Measurements from ENCODE around the gene JOSD2. TPM values are rescaled to one million over a fixed set of nuclear protein-coding genes. Genes with fewer than 3 reads are reported as not detected.

The JOSD2 gene
- total and polyA plus RNA-seq, 5 donors from 2014 or later: 16.6 to 37.7 (median 25.8) TPM

DNA sequence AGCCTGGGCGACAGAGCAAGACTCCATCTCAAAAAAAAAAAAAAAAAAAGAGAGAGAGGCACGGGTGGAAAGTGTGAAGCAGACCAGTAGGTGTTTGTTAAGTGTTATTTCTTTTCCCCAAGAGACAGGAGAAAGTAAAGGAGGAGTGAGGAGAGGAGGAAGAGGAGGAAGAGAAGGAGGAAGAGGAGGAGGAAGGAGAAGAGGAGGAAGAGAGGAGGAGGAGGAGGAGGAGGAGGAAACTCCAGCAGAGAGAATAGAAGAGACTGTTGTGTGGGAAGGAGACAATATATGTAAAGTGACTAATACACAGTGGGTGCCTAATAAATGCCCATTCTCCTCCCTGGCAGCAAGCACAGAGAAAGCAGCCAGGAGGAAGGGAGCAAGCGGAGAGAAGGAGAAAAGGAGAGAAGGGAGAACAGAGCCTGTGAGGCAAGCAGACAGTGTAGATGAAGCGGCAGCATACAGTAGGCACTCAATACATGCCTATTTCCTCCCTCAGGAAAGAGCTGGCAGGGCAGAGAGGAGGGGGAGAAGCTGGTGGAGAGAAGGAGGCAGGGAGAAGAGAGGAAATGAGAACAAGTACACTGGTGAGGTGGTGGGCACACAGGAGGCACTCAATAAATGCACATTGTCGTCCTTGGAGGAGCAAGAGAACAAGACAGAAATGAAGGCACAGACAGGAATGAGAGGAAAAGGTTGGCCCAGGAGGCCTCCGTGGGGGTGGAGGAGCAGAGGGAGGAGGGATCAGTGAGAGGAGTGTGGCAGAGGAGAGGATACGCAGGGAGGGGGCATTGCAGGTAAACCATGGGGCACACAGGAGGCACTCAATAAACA, 16.6 kb downstream of the JOSD2 start:
- Histone ChIP-seq H3K27ac (ENCODE audit: insufficient read depth, low read length, poor library complexity, severe bottlenecking) (no peak overlapping the region), H3K4me3 (ENCODE audit: low read depth, low read length) (no peak overlapping the region), H3K27me3 (ENCODE audit: control insufficient read depth, insufficient read depth, low read length) (no peaks in the 10 kb centered on the region), H3K36me3 (ENCODE audit: control insufficient read depth, insufficient read depth, low read length) (no peaks in the 10 kb centered on the region), H3K4me1 (ENCODE audit: control insufficient read depth, insufficient read depth, low read length, poor library complexity, severe bottlenecking) (peaks cover 14% of the 10 kb centered on the region), H3K9me3 (ENCODE audit: control insufficient read depth in 2 of 2, low read length in 2 of 2) (no peaks in the 10 kb centered on the region)
- ATAC-seq (ENCODE audit: low read depth in 2 of 2) (no peak), DNase-seq (no peak)
- H3K27ac Mint-ChIP-seq: peak overlapping the region; percentile 35 to 96 (median 51)
- H3K9me3 Mint-ChIP-seq: peaks cover 0 to 2% (median 0%) of the 10 kb centered on the region in 7 donors
- peaks cover 5% of the 10 kb centered on the region for H3K36me3 Mint-ChIP-seq
- H3K4me1 Mint-ChIP-seq: peaks cover 0 to 25% (median 8%) of the 10 kb centered on the region in 4 donors
- no peak overlapping the region for H3K4me3 Mint-ChIP-seq
- no peaks in the 10 kb centered on the region for H3K27me3 Mint-ChIP-seq

DNA sequence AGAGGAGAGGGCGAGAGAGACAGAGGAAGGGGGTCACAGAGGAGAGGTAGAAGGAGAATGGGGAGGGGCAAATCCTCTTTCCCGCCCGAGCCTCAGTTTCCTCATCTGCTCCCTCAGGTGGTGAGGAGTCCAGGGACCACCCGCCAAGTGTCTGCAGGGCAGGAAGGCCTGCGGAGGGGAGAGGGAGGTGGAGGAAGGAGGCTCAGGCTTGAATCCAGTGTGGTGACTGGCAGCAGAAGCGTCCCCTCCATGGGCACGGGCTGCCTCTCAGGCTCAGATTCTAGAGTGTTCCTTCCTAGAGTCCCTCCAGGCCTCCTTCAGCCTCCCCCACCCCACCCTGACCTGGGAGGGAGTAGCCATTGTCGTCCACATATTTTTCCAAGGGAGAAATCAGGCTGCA, 17.8 kb downstream of the JOSD2 start:
- Histone ChIP-seq H3K4me3 (ENCODE audit: low read depth, low read length) (no peak overlapping the region), H3K4me1 (ENCODE audit: control insufficient read depth, insufficient read depth, low read length, poor library complexity, severe bottlenecking) (peaks cover 14% of the 10 kb centered on the region), H3K27ac (ENCODE audit: insufficient read depth, low read length, poor library complexity, severe bottlenecking) (no peak overlapping the region), H3K9me3 (ENCODE audit: control insufficient read depth in 2 of 2, low read length in 2 of 2) (no peaks in the 10 kb centered on the region), H3K27me3 (ENCODE audit: control insufficient read depth, insufficient read depth, low read length) (no peaks in the 10 kb centered on the region), H3K36me3 (ENCODE audit: control insufficient read depth, insufficient read depth, low read length) (no peaks in the 10 kb centered on the region)
- Mint-ChIP-seq H3K27ac (no peak overlapping the region), H3K4me1 (peaks cover 0 to 30% (median 8%) of the 10 kb centered on the region in 4 donors), H3K27me3 (no peaks in the 10 kb centered on the region), H3K4me3 (no peak overlapping the region), H3K36me3 (peaks cover 10% of the 10 kb centered on the region), H3K9me3 (peaks cover 0 to 3% (median 0%) of the 10 kb centered on the region in 7 donors)
- no peak for DNase-seq
- no peak for ATAC-seq (ENCODE audit: low read depth in 2 of 2)

DNA sequence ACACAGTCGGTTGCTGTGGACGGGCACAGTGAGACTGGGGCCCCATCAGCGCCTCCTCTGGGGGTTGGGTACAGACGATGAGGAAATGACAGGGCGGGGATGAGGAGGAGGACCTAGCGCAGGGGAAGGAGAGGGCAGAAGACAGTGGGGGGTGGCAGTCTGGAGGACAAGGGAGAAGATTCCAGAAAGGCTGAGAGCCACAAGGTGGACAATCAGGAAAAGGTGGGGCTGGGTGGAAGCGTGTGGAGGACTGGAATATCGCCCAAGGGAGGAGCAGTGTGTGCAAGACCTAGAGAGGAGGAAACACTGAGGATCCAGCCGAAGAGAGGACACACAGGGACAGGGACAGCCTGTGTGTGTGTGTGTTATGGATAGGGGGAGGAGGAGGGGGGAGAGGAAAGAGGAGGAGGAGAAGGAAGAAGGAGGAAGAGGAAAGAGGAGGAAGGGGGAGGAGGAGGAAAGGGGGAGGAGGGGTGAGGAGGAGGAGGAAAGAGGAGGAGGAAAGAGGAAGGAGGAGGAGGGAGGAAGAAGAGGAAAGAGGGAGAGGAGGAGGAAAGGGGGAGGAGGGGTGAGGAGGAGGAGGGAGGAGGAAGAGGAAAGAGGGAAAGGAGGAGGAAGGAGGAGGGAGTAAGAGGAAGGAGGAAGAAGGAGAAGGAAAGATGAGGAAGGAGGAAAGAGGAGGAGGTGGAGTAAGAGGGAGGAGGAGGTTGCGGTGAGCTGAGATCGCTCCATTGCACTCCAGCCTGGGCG, 18.5 kb downstream of the JOSD2 start:
- peak in 1 of 3 donors; percentile 27 for DNase-seq
- H3K27ac Mint-ChIP-seq: peak overlapping the region in 1 of 3 donors; percentile 85

DNA sequence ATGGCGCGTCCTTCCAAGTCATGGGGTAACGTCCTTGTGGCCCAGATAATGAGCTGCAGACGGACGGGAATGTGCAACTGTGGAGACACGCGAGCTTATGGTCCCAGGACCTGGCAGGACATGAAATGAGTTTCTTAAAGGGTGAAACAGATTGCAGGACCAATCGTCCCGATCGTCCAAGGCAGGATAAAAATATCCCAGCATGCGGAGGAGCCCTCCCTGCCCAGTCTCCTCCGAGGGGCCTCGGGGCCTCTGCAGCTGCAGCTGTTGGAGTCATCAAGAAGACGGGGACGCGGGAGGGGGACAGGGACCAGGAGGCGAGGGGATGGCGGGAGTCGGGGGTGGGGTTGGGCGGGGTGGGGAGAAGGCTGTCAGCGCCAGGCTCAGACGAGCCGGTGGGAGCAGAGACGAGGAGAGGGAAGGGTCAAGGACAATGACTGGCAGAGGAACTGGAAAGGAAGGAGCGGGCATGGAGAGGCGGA, 20.0 kb downstream of the JOSD2 start:
- Histone ChIP-seq H3K36me3 (ENCODE audit: control insufficient read depth, insufficient read depth, low read length) (no peaks in the 10 kb centered on the region), H3K4me1 (ENCODE audit: control insufficient read depth, insufficient read depth, low read length, poor library complexity, severe bottlenecking) (peaks cover 14% of the 10 kb centered on the region), H3K27me3 (ENCODE audit: control insufficient read depth, insufficient read depth, low read length) (no peaks in the 10 kb centered on the region), H3K9me3 (ENCODE audit: control insufficient read depth in 2 of 2, low read length in 2 of 2) (no peaks in the 10 kb centered on the region), H3K27ac (ENCODE audit: insufficient read depth, low read length, poor library complexity, severe bottlenecking) (no peak overlapping the region), H3K4me3 (ENCODE audit: low read depth, low read length) (no peak overlapping the region)
- no peaks in the 10 kb centered on the region for H3K27me3 Mint-ChIP-seq
- H3K36me3 Mint-ChIP-seq: peaks cover 10% of the 10 kb centered on the region
- ATAC-seq (ENCODE audit: low read depth in 2 of 2) (no peak), DNase-seq (no peak)
- H3K27ac Mint-ChIP-seq: no peak overlapping the region
- peaks cover 0 to 1% (median 0%) of the 10 kb centered on the region in 7 donors for H3K9me3 Mint-ChIP-seq
- H3K4me3 Mint-ChIP-seq: no peak overlapping the region
- H3K4me1 Mint-ChIP-seq: peaks cover 0 to 33% (median 8%) of the 10 kb centered on the region in 4 donors

More for the DNA sequence above, 18.5 kb downstream of the JOSD2 start:
- H3K27ac ChIP-seq (ENCODE audit: insufficient read depth, low read length, poor library complexity, severe bottlenecking): no peak overlapping the region
- no peaks in the 10 kb centered on the region for H3K36me3 ChIP-seq (ENCODE audit: control insufficient read depth, insufficient read depth, low read length)
- no peak overlapping the region for H3K4me3 ChIP-seq (ENCODE audit: low read depth, low read length)
- Mint-ChIP-seq H3K9me3 (peaks cover 0 to 3% (median 0%) of the 10 kb centered on the region in 7 donors), H3K27me3 (no peaks in the 10 kb centered on the region), H3K36me3 (peaks cover 10% of the 10 kb centered on the region), H3K4me3 (peak overlapping the region in 1 of 4 donors; percentile 69), H3K4me1 (peaks cover 0 to 33% (median 8%) of the 10 kb centered on the region in 4 donors)
- peak; percentile 61 to 85 for ATAC-seq (ENCODE audit: low read depth in 2 of 2)
- H3K4me1 ChIP-seq (ENCODE audit: control insufficient read depth, insufficient read depth, low read length, poor library complexity, severe bottlenecking): peaks cover 14% of the 10 kb centered on the region
- H3K27me3 ChIP-seq (ENCODE audit: control insufficient read depth, insufficient read depth, low read length): no peaks in the 10 kb centered on the region
- no peaks in the 10 kb centered on the region for H3K9me3 ChIP-seq (ENCODE audit: control insufficient read depth in 2 of 2, low read length in 2 of 2)

DNA sequence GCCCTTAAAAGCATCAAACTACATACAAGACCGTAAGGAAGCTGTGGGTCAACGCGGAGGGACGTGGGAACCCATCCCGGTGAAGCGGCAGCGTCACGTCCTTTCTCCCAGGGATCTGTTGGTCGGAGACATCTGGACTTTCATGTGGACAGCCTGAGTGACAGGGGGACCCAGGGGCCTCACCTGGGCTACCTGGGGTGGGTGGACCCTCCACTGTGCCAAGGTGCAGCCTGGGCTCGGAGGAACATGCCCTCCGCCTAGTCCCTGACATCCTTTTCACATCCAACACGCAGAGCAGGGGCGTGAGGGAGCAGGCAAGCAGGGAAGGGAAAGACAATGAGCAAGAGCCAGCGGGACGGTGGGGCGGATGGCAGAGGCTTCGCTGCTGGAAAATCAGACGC, 20.6 kb downstream of the JOSD2 start:
- peaks cover 0 to 1% (median 0%) of the 10 kb centered on the region in 7 donors for H3K9me3 Mint-ChIP-seq
- H3K4me3 Mint-ChIP-seq: peak overlapping the region in 1 of 4 donors; percentile 54
- no peaks in the 10 kb centered on the region for H3K9me3 ChIP-seq (ENCODE audit: control insufficient read depth in 2 of 2, low read length in 2 of 2)
- H3K4me3 ChIP-seq (ENCODE audit: low read depth, low read length): no peak overlapping the region
- no peak overlapping the region for H3K27ac ChIP-seq (ENCODE audit: insufficient read depth, low read length, poor library complexity, severe bottlenecking)
- H3K4me1 Mint-ChIP-seq: peaks cover 0 to 33% (median 8%) of the 10 kb centered on the region in 4 donors
- DNase-seq: no peak
- H3K36me3 Mint-ChIP-seq: peaks cover 11% of the 10 kb centered on the region
- H3K4me1 ChIP-seq (ENCODE audit: control insufficient read depth, insufficient read depth, low read length, poor library complexity, severe bottlenecking): peaks cover 14% of the 10 kb centered on the region
- H3K27me3 Mint-ChIP-seq: no peaks in the 10 kb centered on the region
- no peaks in the 10 kb centered on the region for H3K27me3 ChIP-seq (ENCODE audit: control insufficient read depth, insufficient read depth, low read length)
- H3K27ac Mint-ChIP-seq: no peak overlapping the region
- ATAC-seq (ENCODE audit: low read depth in 2 of 2): no peak
- no peaks in the 10 kb centered on the region for H3K36me3 ChIP-seq (ENCODE audit: control insufficient read depth, insufficient read depth, low read length)

DNA sequence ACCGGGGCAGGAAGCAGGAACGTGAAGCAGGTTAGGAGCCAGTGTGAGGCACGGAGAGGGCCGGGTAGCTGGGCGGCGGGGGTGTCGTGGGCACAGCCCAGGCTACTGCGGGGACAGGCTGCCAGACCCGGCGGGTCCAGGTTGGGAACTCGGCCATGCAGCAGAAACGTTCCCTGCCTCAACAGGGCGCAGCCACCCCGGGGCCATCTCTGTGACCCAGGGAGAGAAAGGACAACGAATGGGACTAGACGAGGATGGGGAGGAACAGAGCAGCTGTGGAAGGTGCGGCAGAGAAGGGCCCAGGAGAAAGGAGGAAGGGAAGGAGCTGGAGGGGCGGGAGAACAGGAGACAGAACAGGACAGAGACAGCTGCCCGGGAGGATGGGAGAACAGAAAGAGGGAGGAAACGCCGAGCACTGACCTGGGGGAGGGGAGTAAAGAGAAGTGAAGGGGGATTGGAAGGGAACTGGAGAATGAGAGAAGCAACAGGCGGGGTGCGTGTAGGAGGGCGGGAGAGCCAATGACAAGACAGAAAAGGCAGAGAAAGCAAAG, 21.5 kb downstream of the JOSD2 start:
- peaks cover 14% of the 10 kb centered on the region for H3K4me1 ChIP-seq (ENCODE audit: control insufficient read depth, insufficient read depth, low read length, poor library complexity, severe bottlenecking)
- H3K9me3 ChIP-seq (ENCODE audit: control insufficient read depth in 2 of 2, low read length in 2 of 2): no peaks in the 10 kb centered on the region
- H3K4me3 ChIP-seq (ENCODE audit: low read depth, low read length): no peak overlapping the region
- H3K36me3 Mint-ChIP-seq: peaks cover 10% of the 10 kb centered on the region
- DNase-seq (no peak), ATAC-seq (ENCODE audit: low read depth in 2 of 2) (no peak)
- H3K27me3 Mint-ChIP-seq: no peaks in the 10 kb centered on the region
- peak overlapping the region in 1 of 3 donors; percentile 86 for H3K27ac Mint-ChIP-seq
- no peak overlapping the region for H3K4me3 Mint-ChIP-seq
- no peaks in the 10 kb centered on the region for H3K27me3 ChIP-seq (ENCODE audit: control insufficient read depth, insufficient read depth, low read length)
- H3K4me1 Mint-ChIP-seq: peaks cover 0 to 33% (median 7%) of the 10 kb centered on the region in 4 donors
- H3K27ac ChIP-seq (ENCODE audit: insufficient read depth, low read length, poor library complexity, severe bottlenecking): no peak overlapping the region
- peaks cover 3% of the 10 kb centered on the region for H3K36me3 ChIP-seq (ENCODE audit: control insufficient read depth, insufficient read depth, low read length)
- H3K9me3 Mint-ChIP-seq: peaks cover 0 to 1% (median 0%) of the 10 kb centered on the region in 7 donors

DNA sequence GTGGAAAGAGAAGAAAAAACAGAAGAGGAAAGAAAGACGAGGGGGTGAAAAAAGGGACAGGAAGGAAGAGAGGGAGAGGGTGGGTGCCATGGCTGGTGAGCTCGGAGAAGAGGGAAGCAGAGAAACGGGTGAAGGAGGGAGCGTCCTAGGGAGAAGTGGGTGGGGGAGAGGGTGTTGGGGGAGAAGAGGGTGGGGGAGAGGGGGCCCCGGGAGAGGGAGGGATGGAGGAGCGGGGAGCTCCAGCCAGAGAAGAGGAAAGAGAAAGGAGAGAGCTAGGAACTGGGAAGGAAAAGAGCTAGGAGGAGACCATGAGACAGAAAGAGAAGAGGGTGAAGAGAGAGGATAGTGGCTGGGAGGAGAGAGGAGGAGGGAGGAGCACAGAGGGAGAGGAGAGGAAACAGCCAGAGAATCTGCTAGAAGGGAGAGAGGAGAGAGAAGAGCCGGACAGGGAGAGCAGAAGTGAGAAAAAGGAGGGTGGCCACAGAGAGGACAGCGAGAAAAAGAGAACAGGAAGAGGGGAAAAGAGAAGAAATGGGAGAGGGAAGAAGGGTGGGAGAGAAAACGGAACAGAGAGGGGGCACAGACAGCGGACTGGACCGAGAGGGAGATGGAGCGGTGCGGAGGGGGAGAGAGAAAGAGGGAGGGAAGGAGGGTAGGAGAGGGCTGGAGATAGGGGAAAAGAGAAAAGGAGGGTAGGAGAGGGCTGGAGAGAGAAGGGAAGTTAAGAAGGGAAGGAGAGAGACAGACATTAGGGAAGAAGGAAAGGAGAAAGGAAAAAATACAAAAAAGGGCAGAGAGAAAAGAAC, 22.4 kb downstream of the JOSD2 start:
- no peak overlapping the region for H3K4me3 ChIP-seq (ENCODE audit: low read depth, low read length)
- peak overlapping the region in 1 of 4 donors; percentile 43 for H3K4me3 Mint-ChIP-seq
- H3K27ac Mint-ChIP-seq: peak overlapping the region in 1 of 3 donors; percentile 40
- H3K36me3 ChIP-seq (ENCODE audit: control insufficient read depth, insufficient read depth, low read length): peaks cover 3% of the 10 kb centered on the region
- H3K27me3 ChIP-seq (ENCODE audit: control insufficient read depth, insufficient read depth, low read length): no peaks in the 10 kb centered on the region
- H3K27me3 Mint-ChIP-seq: no peaks in the 10 kb centered on the region
- H3K4me1 Mint-ChIP-seq: peaks cover 0 to 32% (median 7%) of the 10 kb centered on the region in 4 donors
- H3K9me3 ChIP-seq (ENCODE audit: control insufficient read depth in 2 of 2, low read length in 2 of 2): no peaks in the 10 kb centered on the region
- peaks cover 0 to 1% (median 0%) of the 10 kb centered on the region in 7 donors for H3K9me3 Mint-ChIP-seq
- DNase-seq (no peak), ATAC-seq (ENCODE audit: low read depth in 2 of 2) (no peak)
- peaks cover 11% of the 10 kb centered on the region for H3K36me3 Mint-ChIP-seq
- H3K4me1 ChIP-seq (ENCODE audit: control insufficient read depth, insufficient read depth, low read length, poor library complexity, severe bottlenecking): peaks cover 14% of the 10 kb centered on the region
- H3K27ac ChIP-seq (ENCODE audit: insufficient read depth, low read length, poor library complexity, severe bottlenecking): no peak overlapping the region
